GM21360 (cell line): ENCODE data around the gene OR51B2.
"Not testable (repeated sequence)": the region's sequence is repeated elsewhere in the genome, so short reads cannot be mapped to it uniquely, and the experiment has no call there.

Experiments used
- ATAC-seq: cut with Tn5 transposase; IDR thresholded peaks from one replicate; pipeline ENCODE4 v1.9.1; 2021; ENCODE audit warnings: mild to moderate bottlenecking, moderate library complexity; ENCODE audit not compliant: unreplicated experiment

The OR51B2 gene, protein sequence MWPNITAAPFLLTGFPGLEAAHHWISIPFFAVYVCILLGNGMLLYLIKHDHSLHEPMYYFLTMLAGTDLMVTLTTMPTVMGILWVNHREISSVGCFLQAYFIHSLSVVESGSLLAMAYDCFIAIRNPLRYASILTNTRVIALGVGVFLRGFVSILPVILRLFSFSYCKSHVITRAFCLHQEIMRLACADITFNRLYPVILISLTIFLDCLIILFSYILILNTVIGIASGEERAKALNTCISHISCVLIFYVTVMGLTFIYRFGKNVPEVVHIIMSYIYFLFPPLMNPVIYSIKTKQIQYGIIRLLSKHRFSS

DNA sequence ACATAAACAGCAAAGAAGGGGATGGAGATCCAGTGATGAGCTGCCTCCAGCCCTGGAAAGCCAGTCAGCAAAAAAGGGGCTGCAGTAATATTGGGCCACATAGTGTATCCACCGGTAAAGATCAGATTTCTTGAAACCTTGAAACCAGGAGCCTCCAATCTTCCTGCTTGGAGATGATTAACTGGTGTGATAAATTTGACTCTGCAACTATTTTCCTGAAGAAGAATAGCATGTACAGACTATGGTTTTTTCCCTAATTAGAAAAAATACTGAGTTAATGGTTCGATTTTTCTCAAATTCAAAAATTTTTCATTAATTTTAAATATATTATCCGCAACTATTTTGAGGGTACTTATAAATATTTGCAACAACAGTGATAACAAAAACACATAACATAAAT lies at the start of gene OR51B2:
Gene OR51B2 (minus strand): TSS at position 101 of the 400 bp plus-strand sequence. CDS start 0 bp downstream, at position 101.
- no peak for ATAC-seq

DNA sequence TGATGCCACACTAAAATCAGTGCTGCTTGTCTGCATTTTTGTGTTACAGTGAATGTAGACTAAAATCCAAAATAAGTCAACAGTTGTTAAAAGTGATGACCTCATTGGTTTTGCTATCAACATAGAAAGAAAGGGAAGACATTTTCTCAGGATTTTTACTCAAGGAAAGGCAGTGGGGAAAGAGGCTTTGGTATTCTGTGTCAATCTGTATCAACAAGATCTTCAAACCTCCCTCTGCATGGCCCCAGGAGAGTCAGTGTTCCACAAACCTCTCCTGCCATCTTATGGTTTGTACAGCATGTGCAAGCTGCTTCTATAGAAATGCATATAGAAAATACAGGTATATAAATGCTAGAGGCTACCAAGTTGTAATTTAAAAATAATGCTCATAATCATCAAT lies 45.7 kb upstream of the OR51B2 start:
- no peak for ATAC-seq

DNA sequence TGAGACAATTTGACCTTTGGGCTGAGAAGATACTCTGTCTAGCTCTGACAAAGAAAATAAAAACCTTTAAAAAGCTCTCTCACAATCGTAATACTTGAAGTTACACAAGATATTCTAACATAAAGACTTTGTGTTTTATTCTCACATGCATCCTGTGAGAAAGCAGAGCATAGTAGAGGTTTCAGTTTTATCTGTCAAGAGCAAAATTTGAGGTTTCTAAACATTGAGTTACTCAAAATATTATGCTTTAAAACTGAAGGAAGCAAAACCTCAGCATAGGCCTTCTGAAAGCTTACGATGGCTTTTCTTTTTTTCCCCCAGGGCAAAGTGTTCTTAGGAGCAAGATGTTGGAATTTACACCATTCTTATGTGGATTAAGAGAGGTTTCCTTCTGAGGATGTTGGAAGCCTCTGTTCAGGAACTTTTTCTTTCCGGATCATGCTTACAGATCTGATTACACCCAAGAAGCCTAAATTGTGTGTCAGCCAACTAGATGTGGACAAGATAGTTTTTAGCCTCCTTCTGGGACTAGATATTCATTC lies 44.5 kb upstream of the OR51B2 start:
- ATAC-seq, result no peak

DNA sequence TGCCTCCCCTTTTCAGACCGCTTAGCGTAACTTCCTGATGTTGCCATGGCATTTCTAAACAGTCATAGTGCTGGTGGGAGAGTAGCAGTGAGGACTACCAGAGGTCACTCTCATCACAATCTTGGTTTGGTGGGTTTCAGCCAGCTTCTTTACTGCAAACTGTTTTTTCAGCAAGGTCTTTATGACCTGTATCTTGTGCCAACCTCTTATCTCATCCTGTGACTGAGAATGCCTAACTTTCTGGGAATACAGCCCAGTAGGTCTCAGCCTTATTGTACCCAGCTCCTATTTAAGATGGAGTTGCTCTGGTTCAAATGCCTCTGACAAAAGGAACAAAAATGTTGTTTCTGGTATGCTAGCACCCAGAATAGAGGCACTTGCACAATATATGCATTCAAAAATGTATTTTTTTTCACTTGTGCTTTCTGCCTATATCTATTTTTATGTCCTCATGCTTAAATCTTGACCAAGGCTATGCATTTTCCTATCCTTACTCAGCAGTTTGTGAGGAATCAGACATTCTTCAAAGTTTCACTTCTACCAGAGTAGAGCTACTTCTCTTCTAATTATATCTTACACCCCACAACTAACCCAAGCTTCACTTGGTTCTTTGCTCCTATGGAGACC lies 43.5 kb upstream of the OR51B2 start:
- no peak for ATAC-seq

DNA sequence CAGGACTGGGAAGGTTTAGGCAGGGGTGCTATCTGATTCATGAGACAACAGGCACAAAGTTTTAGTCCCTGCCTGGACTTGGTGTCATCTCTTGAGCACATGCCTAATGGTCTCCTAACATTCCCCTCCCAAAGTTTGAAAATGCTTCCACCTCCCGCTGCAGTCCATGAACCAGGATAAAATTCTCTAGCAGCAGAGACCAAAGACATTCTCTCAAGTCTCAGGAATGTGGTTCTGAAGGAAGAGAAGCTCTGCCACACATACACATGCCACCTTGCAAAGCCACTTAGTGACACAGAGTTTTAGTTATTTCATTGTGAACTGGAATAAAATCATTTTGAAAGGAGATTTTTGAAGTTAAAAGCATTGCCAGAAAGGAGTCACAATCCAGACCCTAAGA lies 42.8 kb upstream of the OR51B2 start:
- ATAC-seq, result no peak

DNA sequence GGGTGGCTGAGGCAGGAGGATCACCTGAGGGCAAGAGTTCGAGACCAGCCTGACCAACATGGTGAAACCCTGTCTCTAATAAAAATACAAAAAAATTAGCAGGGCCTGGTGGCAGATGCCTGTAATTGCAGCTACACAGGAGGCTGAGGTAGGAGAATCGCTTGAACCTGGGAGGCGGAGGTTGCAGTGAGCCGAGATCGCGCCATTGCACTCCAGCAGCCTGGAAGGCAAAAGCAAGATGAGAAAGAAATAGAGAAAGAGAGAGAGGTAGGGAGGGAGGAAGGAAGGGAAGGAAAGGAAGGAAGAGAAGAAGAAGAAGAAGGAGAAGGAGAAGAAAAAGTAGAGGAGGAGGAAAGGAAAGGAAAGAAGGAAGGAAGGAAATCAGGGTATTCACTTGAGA lies 42.3 kb upstream of the OR51B2 start:
- ATAC-seq, result not testable (repeated sequence)

DNA sequence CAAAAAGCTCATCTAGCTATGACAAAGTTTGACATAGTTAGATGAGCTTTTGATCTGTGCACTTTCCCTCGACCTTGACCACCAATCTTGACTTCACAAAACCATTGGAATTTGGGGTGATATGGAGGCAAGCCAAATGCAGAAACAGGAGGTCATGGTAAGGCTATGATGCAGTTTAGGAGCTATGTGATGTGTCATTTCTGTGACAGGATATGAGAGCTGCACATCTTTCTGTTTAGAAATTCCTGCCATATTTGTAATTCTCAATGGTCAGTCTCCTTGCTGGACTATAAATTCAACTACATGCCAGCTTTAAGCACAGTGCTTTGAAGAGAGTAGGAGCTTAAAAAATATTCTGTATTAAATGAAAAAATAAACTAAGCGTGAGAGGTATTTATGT lies 40.1 kb upstream of the OR51B2 start:
- ATAC-seq, result no peak

DNA sequence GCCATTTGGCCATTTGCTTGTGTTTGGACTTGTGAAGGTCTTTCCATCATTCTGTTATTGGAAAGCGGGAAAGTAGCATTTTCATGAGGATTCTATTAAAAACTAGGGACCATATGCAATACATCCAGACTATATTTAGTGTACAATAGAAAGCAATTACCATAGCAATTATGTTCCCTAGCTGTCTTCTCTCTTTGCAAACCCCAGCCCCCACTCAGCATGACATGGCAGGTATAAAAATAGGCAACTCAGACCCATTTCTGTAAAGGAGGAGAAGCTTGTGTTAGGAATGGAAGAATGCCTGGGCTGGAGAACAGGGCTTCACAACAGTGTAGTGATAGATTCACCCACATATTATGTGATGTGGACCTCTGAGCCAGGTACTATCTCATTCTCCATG lies 39.6 kb upstream of the OR51B2 start:
- ATAC-seq, result no peak

DNA sequence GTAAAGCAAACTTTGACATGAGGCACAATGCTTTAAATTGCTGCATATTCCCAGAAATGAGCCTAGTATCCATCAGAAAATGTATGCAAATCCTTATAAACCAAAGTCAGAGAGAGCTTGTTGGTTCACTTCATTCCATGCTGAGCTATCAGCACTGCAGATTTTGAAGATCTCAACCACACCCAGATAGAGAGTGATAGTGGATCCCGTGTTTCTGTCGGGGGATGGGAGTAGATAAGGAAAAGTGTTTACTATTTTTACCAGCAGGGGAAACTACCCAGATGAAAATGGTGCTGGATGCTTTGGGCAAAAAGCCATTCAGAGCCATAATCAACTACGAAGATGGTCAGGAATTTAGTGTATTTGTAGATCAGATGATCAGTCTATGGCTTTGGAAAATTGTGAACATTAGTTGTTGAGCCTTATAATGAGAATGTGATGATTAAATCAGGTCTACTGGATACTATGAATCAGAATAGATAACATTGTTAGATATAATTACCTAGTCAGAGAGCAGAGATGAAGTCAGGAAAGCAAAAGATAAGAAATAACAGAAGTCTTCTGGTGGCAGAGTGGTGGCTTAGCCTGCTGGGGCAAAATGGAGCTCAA lies 38.0 kb upstream of the OR51B2 start:
- no peak for ATAC-seq

DNA sequence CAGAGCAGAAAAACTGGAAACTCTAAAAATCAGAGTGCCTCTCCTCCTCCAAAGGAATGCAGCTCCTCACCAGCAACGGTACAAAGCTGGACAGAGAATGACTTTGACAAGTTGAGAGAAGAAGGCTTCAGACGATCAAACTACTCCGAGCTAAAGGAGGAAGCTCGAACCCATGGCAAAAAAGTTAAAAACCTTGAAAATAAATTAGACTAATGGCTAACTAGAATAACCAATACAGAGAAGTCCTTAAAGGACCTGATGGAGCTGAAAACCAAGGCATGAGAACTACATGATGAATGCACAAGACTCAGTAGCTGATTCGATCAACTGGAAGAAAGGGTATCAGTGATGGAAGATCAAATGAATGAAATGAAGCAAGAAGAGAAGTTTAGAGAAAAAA lies 31.9 kb upstream of the OR51B2 start:
- ATAC-seq, result not testable (repeated sequence)

DNA sequence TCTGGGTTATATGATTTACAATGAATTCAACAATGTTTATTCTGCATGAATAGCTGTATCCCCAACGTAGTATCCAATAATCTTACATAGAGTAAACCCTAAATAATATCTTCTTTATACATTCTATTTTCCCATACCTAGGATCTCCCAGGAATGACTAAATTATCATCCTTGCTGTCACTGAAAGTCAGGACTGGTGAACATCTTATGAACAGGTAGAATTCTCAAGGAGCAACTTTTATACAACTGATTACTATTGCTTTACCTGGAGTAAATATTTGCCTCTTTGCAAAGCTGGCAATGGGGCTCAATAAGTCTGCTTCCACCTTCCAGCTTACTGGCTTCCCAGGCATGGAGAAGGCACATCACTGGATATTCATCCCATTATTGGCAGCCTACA lies 27.1 kb upstream of the OR51B2 start, which contains the start of gene OR51B6:
Gene OR51B6 (plus strand): TSS at position 301 of the 400 bp plus-strand sequence. CDS start 0 bp downstream, at position 301.
- no peak for ATAC-seq

DNA sequence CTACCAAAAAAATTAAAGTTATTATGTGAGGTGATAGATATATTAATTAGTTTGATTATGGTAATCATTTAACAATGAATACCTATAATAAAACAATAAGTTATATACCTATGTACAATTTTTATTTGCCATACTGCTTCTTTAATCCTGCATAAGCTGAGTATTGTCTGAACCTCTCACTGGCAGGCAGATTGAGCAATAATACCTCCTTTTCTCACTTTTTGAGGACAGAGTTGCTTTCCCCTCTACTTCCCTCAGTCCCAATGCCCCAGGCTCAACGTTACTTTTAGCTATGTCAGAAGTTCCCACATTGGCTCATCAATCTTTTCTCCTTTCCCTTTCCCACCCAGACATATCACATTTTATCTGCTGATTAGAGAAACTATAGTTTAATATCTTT lies 25.5 kb upstream of the OR51B2 start:
- no peak for ATAC-seq

DNA sequence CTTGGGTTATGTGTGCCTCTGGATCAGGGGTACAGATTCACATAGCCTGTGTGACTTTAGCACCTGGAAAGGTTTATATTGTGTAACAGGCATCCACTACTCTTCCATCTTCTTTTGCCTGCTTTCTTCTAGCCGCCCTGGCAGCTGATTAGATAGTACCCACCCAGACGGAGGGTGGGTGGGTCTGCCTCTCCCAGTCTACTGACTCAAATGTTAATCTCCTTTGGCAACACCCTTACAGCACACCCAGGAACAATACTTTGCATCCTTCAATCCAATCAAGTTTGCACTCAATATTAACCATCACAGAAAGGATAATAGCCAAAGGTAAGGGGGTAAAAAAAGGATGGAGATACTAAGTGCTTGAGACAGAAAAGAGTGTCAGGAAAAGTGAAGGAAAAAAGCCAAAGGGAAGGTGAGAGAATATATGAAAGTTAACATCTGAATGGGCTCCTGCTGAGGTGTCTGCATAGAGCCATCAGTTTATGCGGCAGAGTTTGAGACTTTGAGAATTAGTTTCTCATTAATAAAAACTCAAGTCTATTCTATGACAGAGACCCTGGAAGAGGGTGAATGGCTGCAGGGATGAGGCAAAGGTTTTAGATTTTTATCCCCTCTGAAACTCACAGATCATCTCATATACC lies 24.6 kb upstream of the OR51B2 start:
- ATAC-seq, result no peak

DNA sequence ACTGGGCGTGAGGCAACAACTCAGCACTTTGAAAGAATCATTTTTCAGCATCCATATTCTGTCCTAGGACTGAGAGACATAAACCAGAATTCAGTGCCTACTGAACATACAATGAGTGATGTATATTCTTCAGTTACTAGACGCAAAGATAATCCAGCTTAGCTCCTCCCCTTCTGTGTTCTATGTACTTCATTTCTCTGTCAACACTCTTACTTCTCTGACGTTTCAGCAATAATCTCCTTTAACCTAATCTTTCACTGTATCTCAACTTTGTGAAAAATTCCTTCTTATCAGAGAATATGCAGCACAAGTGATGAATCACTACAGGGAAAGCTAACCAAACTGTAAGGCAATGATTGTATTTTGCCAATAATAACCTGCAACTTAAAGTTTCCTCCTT lies 21.7 kb upstream of the OR51B2 start:
- no peak for ATAC-seq

DNA sequence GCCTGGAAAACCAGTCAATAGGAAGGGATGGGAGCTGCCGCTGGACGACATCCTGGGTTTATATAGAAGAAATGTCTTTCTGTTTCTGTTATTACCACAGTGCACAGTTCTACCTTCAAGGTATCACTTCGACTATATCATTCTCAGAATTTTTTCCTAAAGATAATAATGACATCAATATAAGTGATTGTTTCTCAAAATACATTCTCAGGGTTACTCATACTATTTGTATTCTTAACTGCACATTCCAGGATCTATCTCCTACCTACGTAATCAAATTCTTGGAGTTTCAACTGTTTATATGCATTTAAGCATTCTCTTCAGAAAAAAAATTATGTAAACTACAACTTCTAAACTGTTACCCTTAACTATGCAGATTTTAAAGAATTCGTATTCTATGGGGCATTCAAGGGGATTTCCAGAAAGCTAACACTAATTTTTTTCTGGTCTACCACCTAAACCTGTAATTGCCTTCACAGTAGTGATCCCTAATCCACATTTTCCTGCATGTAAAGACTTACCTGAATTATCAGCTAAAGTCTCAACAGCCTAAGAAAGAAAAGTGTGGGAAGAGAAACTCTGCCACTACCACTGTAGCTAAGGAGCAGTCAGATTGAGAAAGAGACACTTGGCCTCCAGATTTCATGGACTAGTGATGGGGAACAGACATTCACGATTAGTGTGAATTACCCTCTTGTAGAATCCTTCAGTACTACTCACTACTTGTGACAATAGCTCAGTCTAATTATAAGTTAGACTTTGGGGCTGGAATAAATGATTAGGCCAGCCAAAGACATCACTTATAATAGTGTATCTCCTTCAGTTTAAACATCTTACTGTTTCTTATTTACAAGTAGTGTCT lies 19.6 kb upstream of the OR51B2 start, which contains the start of gene OR51B5:
Gene OR51B5 (minus strand): TSS at position 51 of the 862 bp plus-strand sequence. CDS start 0 bp downstream, at position 51.
- ATAC-seq, result no peak

DNA sequence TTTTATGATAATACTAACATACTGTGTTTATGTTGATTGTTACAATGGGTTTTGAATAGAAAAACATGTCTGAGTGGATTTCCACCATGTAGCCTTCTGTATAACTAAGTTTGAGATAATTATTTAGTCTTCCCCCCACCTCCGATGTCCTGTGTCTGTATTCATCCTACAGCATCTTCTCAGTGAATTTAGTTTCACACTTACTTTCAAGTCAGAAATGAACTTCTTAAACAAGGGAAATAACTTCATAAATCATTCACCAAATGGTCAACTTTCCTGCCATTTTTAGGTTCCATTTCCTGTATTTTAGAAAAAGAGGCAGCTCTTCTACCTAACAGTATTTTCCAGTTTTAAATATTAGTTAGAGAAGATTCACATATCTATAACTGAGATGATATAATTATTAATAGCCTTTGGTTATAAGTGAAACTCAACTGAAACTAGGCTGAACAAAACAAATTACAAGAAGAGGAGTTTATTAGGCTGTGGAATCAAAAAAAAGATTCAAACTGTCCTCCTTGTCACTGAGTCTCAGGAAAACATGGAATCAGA lies 15.8 kb upstream of the OR51B2 start:
- ATAC-seq, result no peak

DNA sequence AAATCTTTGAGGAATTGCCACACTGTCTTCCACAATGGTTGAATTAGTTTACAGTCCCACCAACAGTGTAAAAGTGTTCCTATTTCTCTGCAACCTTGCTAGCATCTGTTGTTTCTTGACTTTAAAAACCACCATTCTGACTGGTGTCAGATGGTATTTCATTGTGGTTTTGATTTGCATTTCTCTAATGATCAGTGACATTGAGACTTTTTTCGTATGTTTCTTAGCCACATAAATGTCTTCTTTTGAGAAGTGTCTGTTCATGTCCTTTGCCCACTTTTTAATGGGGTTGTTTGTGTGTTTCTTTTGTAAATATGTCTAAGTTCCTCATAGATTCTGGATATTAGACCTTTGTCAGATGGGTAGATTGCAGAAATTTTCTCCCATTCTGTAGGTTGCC lies 13.2 kb upstream of the OR51B2 start:
- not testable (repeated sequence) for ATAC-seq

DNA sequence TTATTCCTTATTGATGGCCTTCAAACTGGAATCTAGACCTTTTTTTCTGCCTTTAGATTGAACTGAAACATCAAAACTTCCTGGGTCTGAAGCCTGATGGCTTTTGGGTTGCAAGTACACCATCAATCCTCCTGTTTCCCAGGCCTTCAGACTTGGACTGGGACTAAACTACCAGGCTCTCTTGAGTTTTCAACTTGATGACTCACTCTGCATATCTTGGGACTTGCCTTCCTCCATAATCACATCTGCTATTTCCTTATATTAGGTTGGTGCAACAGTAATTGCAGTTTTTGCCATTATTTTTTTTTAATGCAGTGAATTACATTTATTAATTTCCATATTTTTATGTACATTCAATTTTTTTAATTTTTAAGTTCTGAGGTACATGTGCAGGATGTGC lies 12.2 kb upstream of the OR51B2 start:
- ATAC-seq, result no peak

DNA sequence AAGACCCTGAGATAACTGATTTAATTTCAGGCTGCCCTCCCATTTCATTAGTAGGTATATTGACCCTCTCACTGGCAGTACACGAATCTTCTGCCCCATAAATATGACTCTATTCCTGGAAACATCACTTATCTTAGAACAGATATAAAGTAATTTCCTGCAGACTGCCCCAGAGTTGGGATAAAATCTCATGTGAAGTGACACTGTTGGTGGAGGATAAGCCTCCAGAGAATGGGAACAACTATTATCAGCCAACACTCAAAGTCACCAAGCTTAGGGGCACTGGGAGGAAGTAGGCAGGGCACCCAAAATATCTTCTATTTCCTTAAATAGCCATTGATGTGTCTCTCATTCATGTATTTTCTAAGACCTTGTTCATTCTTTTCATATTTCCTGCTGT lies 11.1 kb upstream of the OR51B2 start:
- no peak for ATAC-seq

DNA sequence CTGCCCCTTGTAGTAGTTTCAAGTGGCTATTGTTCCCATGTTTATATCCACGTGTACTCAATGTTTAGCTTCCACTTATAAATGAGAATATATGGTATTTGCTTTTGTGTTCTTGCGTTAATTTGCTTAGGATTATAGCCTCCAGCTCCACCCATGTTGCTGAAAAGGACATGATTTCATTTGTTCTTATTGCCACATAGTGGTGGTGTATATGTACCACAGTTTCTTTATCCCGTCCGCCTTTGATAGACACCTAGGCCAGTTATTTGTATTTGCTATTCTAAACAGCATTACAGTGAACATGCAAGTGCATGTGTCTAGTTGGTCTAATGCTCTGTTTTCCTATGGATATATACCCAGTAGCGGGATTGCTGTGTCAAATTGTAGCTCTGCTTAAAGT lies 6.8 kb downstream of the OR51B2 start:
- no peak for ATAC-seq
